ENCODE data around the gene ASXL3.

Gene ASXL3

DNA sequence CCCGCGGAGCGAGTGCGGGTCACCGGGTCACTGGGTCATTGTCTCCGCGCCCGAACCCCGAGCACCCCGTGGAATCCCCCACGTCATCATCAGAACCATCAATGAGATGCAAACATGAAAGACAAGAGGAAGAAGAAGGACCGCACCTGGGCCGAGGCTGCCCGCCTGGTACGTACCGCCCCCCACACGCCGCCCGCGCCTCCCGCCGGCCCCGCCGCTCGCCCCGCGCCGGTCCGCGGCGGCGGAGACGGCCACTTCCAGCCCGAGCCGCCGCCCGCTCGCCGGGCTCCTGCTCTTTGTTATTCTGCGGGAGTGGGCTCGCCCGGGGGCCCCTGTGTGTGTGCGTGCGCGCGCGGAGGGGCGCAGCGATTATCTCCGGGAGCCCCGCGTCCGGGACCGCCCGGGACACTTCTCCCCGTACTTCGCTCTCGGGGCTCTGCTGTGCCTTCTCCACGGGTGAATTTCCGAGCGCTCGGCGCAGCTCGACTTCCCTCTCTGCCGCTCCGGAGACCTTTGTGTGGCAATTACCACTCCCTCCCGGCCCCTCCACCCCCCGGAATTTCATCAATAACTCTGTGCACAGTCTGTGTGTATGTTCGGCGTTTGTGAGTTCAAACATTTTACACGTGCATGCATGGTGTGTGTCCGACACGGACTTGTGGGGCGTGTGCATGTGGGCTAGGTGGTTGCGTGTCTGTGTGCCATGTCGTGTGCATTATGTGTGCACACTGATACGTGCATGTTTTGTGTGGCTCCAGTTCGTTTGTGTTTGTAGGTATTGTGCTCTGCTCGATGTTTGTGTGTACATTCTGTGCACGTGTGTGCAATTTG is 714 bp downstream of the ASXL3 start:
- TF ChIP-seq POLR2AphosphoS5 (IDR thresholded peaks at IDR 0.05; ENCODE audit: low read depth): no peak
- TF ChIP-seq, protein P1, sequence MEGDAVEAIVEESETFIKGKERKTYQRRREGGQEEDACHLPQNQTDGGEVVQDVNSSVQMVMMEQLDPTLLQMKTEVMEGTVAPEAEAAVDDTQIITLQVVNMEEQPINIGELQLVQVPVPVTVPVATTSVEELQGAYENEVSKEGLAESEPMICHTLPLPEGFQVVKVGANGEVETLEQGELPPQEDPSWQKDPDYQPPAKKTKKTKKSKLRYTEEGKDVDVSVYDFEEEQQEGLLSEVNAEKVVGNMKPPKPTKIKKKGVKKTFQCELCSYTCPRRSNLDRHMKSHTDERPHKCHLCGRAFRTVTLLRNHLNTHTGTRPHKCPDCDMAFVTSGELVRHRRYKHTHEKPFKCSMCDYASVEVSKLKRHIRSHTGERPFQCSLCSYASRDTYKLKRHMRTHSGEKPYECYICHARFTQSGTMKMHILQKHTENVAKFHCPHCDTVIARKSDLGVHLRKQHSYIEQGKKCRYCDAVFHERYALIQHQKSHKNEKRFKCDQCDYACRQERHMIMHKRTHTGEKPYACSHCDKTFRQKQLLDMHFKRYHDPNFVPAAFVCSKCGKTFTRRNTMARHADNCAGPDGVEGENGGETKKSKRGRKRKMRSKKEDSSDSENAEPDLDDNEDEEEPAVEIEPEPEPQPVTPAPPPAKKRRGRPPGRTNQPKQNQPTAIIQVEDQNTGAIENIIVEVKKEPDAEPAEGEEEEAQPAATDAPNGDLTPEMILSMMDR (IDR thresholded peaks at IDR 0.05; ENCODE audit: insufficient read depth, low read length): no peak
- no peak for TF ChIP-seq GABPA (IDR thresholded peaks at IDR 0.05; ENCODE audit: low read depth)
- TF ChIP-seq, protein P2, sequence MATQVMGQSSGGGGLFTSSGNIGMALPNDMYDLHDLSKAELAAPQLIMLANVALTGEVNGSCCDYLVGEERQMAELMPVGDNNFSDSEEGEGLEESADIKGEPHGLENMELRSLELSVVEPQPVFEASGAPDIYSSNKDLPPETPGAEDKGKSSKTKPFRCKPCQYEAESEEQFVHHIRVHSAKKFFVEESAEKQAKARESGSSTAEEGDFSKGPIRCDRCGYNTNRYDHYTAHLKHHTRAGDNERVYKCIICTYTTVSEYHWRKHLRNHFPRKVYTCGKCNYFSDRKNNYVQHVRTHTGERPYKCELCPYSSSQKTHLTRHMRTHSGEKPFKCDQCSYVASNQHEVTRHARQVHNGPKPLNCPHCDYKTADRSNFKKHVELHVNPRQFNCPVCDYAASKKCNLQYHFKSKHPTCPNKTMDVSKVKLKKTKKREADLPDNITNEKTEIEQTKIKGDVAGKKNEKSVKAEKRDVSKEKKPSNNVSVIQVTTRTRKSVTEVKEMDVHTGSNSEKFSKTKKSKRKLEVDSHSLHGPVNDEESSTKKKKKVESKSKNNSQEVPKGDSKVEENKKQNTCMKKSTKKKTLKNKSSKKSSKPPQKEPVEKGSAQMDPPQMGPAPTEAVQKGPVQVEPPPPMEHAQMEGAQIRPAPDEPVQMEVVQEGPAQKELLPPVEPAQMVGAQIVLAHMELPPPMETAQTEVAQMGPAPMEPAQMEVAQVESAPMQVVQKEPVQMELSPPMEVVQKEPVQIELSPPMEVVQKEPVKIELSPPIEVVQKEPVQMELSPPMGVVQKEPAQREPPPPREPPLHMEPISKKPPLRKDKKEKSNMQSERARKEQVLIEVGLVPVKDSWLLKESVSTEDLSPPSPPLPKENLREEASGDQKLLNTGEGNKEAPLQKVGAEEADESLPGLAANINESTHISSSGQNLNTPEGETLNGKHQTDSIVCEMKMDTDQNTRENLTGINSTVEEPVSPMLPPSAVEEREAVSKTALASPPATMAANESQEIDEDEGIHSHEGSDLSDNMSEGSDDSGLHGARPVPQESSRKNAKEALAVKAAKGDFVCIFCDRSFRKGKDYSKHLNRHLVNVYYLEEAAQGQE (IDR thresholded peaks at IDR 0.05; ENCODE audit: insufficient replicate concordance, low read depth): no peak
- TF ChIP-seq SPI1 (IDR thresholded peaks at IDR 0.05; ENCODE audit: borderline replicate concordance, low read depth): no peak
- Histone ChIP-seq H3K4me3 (replicated peaks; ENCODE audit: insufficient read depth, low read length) (no peak overlapping the region), H3K27ac (replicated peaks) (no peak overlapping the region), H3K27me3 (ENCODE audit: insufficient read depth, poor library complexity, severe bottlenecking) (peaks cover 41% of the 10 kb centered on the region)
- no peak for DNase-seq (ENCODE audit: low read depth in 1 of 2, low spot score in 1 of 2)

DNA sequence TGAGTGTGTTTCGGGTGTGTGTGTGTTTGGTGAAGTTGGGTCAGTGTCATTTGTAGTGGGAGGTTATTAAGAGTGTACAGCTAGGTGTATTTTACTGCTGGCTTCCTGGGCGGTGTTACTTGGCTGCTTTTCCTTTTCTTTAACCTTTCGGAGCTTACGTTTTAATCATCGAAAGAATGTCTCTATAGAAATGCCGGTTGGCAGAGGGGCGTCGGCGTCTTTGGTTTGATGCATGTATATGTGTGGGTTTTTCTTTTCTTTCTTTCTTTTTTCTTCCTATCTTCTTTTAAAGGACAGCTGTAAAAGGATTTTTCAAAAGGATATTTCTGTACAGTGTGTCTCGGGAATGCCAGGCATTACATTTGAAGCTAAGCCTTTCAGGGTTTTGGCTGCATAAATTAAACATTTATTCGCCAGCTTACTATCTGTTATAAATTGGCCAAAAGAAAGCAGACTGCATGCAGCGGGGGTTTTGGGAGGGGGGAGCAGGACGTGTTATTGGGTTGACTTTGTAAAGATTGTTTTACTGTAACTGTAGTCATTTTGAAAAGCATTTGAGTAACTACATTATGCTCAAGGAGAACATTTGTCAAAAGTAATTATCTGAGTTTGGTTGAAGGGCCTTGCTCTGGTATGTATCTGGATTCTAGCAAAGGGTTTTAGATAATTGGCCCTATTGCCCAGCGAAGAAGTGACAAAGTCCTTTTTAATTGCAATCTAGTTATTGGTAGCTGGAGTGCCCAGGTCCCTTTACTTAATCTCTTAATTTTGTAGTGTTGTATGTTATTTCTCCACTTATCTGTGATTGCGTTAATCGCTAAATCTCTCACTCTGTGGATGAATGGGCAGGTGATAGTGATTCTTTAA is 1.6 kb downstream of the ASXL3 start:
- Histone ChIP-seq H3K4me3 (replicated peaks; ENCODE audit: insufficient read depth, low read length) (no peak overlapping the region), H3K27me3 (ENCODE audit: insufficient read depth, poor library complexity, severe bottlenecking) (peaks cover 41% of the 10 kb centered on the region), H3K27ac (replicated peaks) (no peak overlapping the region)
- DNase-seq (ENCODE audit: low read depth in 1 of 2, low spot score in 1 of 2): no peak
- no peak for TF ChIP-seq POLR2AphosphoS5 (IDR thresholded peaks at IDR 0.05; ENCODE audit: low read depth)
- TF ChIP-seq, protein P2 (IDR thresholded peaks at IDR 0.05; ENCODE audit: insufficient replicate concordance, low read depth): no peak
- no peak for TF ChIP-seq GABPA (IDR thresholded peaks at IDR 0.05; ENCODE audit: low read depth)
- no peak for TF ChIP-seq SPI1 (IDR thresholded peaks at IDR 0.05; ENCODE audit: borderline replicate concordance, low read depth)
- TF ChIP-seq, protein P1 (IDR thresholded peaks at IDR 0.05; ENCODE audit: insufficient read depth, low read length): no peak

GRCh38 chr18:33580546-33580945 is 2.5 kb downstream of the ASXL3 start:
- H3K4me3 ChIP-seq (replicated peaks; ENCODE audit: insufficient read depth, low read length): no peak overlapping the region
- no peak for DNase-seq (ENCODE audit: low read depth in 1 of 2, low spot score in 1 of 2)
- no peak overlapping the region for H3K27ac ChIP-seq (replicated peaks)
- TF ChIP-seq GABPA (IDR thresholded peaks at IDR 0.05; ENCODE audit: low read depth): no peak
- TF ChIP-seq, protein P2 (IDR thresholded peaks at IDR 0.05; ENCODE audit: insufficient replicate concordance, low read depth): no peak
- TF ChIP-seq, protein P1 (IDR thresholded peaks at IDR 0.05; ENCODE audit: insufficient read depth, low read length): no peak
- TF ChIP-seq POLR2AphosphoS5 (IDR thresholded peaks at IDR 0.05; ENCODE audit: low read depth): no peak
- TF ChIP-seq SPI1 (IDR thresholded peaks at IDR 0.05; ENCODE audit: borderline replicate concordance, low read depth): no peak
- H3K27me3 ChIP-seq (ENCODE audit: insufficient read depth, poor library complexity, severe bottlenecking): peaks cover 39% of the 10 kb centered on the region
